GM12875 (cell line): ENCODE measurements around the gene MSRB3.

Experiments used
- H3K4me3 ChIP-seq: one replicate; pipeline ENCODE4 v1.5.1; 2011; ENCODE audit warnings: low read depth, low read length, control low read depth
- TF ChIP-seq, protein P1 (sequence below): IDR thresholded peaks from 2 replicates; pipeline ENCODE4 v1.5.1; 2011; ENCODE audit warnings: low read depth, mild to moderate bottlenecking, control low read depth, inconsistent platforms, low read length, moderate library complexity, borderline replicate concordance; ENCODE audit not compliant: insufficient read depth

The MSRB3 gene

DNA sequence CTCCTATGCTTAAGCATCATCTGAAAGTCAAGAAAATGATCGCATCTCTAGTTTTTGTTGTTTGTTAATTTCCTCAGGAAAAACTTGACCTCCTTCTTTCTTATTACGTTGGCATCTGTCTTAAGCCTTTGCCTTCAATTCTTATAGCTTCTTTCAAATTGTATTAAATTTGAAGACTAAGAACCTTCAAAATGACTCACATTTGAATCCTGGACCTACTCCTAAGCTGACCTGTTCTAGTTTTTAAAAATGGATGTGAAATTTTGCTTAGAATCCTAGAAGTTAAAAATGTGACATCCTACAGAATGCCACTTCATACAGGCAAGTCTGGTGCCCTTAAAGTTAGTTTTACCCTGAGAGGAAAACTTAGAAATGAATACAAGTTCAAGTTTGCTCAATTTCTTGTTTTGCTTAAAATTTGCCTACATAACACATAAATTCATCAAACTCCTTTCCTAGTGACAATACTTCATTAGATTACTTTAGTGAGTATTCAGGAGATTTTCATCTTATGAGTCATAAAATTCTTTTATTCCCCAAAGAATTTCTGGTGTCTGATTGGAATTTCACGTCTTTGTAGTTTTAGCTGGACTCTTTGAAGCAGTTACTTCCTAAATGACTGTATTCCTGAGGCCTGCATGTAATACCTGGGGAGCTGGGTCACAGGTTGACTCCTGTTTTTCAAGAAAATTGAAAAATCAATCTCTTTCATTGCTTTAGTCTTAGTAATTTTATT is 152.3 kb downstream of the MSRB3 start:
- H3K4me3 ChIP-seq: no peak overlapping the region
- TF ChIP-seq, protein P1, sequence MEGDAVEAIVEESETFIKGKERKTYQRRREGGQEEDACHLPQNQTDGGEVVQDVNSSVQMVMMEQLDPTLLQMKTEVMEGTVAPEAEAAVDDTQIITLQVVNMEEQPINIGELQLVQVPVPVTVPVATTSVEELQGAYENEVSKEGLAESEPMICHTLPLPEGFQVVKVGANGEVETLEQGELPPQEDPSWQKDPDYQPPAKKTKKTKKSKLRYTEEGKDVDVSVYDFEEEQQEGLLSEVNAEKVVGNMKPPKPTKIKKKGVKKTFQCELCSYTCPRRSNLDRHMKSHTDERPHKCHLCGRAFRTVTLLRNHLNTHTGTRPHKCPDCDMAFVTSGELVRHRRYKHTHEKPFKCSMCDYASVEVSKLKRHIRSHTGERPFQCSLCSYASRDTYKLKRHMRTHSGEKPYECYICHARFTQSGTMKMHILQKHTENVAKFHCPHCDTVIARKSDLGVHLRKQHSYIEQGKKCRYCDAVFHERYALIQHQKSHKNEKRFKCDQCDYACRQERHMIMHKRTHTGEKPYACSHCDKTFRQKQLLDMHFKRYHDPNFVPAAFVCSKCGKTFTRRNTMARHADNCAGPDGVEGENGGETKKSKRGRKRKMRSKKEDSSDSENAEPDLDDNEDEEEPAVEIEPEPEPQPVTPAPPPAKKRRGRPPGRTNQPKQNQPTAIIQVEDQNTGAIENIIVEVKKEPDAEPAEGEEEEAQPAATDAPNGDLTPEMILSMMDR: no peak

DNA sequence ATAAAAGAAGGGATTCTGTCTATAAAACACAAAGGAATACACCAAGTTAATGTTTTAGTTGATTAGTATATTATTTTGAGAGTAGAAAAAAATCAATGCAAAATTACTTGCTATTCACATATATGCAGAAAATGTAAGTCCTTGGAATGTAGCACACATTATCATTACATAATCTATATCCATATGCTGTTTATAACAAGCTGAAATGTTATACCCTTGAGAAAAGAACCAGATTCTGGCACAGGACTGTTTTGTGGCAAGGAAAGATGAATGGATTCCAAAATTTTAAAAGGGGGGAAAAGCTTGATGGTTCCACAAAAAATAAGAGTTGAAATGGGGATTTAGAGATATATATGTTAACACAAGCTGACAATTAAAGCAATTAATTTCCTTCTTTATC is 153.6 kb downstream of the MSRB3 start:
- TF ChIP-seq, protein P1: no peak
- H3K4me3 ChIP-seq: no peak overlapping the region

DNA sequence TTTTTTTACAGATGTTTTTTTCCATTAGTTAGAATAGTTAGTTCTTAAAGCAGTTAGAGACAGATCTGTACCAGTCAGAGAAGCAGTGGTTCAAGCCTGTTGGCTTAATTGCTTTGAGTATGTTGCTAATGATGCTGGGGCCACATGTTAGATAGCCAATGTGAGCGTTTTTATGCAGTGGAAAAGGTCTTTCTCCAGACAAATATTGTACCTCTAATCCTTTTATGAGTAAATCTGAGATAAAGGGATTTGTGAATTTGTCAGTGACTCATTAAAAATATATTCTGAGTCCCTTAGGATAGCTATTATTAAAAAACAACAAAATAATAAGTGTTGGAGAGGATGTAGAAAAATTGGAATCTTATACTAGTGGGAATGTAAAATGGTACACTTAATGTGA is 154.2 kb downstream of the MSRB3 start:
- TF ChIP-seq, protein P1: no peak
- H3K4me3 ChIP-seq: no peak overlapping the region

DNA sequence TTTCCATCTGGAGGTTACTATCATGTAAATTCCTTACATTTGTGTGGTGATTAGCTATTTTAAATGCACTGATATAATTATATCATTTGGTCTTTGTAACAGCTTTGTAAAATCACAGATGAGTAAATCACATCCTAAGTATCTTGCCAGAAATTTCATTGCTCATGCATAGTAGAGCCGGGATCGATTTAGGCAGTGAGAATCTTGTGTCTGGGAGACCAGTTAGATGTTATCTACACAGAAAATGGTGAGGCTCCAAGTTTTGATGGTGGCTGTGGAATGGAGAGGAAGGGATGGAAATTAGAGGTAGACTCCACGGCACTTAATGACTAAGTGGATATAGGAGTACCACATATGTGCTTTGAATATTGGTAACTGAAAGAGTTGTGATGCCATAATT is 156.3 kb downstream of the MSRB3 start:
- H3K4me3 ChIP-seq: no peak overlapping the region
- TF ChIP-seq, protein P1: no peak

DNA sequence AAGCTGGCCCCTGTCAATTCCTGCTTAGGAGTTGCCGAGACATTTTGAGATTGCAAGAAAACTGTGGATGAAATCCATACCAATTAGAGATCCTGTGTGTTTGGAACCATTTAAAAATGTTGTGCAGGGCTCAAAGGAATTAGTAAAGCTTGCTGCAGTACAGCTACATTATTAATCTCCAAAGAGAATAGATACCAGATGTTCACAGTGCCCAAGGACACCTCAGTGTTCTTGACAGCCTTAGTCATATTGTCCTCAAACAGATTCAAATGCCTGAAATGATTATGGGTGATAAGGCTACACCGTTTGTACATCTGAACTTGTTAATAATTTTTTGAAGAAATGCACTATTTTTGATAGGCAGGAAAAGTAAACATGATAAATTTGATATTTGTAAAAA is 164.6 kb downstream of the MSRB3 start:
- H3K4me3 ChIP-seq: no peak overlapping the region
- TF ChIP-seq, protein P1: no peak

DNA sequence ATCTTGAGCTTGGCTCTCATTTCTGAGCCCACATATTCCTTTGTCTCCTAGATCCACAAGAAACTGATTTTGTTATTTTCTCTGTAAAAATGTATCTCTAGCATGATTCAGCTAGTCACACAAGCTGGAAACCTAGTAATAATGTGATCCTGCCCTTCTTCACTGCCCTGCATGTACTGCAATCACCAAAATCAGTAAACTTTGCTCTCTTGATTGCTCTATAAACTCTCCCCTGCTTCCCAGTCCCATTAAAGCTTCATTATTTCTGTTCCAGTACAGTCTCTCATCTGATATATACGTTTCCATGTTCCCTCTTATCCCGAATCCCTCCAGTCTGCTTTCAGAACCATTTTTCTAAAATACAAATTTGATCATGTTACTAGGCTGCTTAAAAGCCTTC is 166.5 kb downstream of the MSRB3 start:
- TF ChIP-seq, protein P1: no peak
- H3K4me3 ChIP-seq: no peak overlapping the region

DNA sequence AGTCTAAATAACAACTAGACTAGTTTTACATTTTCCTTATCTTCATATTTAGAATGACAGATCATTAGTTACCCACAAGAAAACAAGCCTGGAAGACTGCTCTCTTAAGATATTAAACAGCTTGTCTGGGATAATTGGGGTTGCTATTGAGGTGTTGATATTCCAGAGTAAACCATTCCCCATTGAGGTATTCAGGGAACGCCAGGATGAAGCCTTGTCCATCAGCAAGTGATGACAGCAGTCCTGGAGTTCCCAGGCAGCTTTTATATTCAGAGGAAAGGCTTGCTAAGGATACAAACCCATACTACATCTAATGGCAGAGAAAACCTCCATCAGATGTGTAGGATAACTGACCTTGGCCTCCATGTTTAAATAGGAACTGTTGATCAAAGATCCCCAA is 168.4 kb downstream of the MSRB3 start:
- no peak overlapping the region for H3K4me3 ChIP-seq
- TF ChIP-seq, protein P1: no peak
